Forelimb muscle (tissue), 1 donor: ENCODE results near the gene RPA1. TPM values are rescaled to one million over a fixed set of nuclear protein-coding genes. Genes with fewer than 3 reads are reported as not detected.
"Not testable (repeated sequence)": the region's sequence is repeated elsewhere in the genome, so short reads cannot be mapped to it uniquely, and the experiment has no call there.

Source experiments
- DNase-seq: peaks from one replicate; pipeline ENCODE4 v3.0.0-alpha.2; 2013; ENCODE audit warnings: low read depth
- polyA plus RNA-seq: library from polyadenylated mRNA; unstranded; fragments of 120-200 nt; gene quantifications from one replicate; pipeline ENCODE4 v1.2.1, GENCODE V29; 2013; ENCODE audit not compliant: insufficient read length

RPA1 gene
- polyA plus RNA-seq, 1 donor = 46.4 TPM

DNA sequence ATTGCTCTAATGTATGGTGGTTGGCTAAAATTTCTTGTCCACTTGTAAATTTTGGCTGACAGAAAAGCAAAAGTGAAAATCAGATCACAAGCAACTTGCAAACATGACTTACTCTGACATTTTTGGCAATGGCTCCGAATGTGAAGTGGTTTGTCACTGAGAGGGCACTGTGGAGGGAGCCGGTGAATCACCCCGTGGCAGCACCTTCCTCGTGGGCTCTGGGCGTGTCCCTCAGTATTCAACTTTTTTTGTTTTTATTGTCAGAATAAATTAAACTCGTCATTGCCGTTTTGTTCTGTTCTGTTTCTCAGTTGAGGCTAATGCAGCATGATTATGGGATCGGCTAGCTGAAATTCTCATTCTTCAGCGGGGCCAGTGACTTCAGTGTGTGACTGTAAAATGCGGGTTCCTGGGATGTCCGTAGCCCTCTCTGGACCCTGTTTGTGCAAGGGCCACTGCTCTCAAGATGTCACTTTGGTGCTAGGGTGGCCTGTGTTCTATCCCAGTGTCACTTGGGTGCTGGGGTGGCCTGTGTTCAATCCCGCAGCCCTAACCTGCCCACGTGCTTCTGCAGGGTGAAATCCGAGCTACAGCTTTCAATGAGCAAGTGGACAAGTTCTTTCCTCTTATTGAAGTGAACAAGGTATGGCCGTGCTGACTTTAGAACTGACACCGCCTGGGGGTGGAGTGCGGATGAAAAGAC lies 48.8 kb downstream of the RPA1 start:
- no peak for DNase-seq

GRCh38 chr17:1880851-1881630 lies 51.2 kb downstream of the RPA1 start:
- no peak for DNase-seq

DNA sequence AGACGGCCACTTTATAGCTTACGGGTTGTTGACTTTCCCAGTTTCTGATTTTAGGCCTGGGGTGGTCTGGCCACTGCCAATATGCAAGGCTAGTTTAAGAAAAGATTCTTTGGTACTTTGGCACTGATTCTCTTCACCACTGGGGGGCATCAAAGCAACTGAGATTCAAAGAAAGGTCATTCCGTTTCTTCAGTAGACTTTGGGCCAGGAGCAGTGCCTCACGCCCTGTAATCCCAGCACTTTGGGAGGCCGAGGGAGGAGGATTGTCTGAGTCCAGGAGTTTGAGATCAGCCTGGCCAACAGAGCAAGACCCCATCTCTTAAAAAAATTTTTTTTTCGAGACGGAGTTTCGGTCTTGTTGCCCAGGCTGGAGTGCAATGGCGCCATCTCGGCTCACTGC lies 53.0 kb downstream of the RPA1 start:
- DNase-seq = no peak

DNA sequence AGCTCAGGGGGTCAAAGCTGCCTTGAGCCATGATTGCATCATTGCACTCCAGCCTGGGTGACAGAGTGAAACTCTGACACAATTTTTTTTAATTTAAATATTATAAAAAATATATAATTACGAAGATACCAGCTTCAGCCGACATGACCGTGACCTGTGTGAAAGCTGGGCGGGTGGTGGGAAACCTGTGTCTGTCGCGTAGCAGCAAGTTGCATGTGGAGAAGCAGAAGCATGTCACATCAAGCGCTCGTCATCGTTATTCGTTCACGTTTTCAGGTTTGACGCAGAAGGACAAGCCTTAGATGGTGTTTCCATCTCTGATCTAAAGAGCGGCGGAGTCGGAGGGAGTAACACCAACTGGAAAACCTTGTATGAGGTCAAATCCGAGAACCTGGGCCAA lies 53.7 kb downstream of the RPA1 start:
- DNase-seq = no peak

- no peak for DNase-seq
Observed at GRCh38 chr17:1888741-1889140, 58.9 kb downstream of the RPA1 start.

- no peak for DNase-seq
Observed at GRCh38 chr17:1890758-1891450, 61.1 kb downstream of the RPA1 start.

GRCh38 chr17:1894753-1895339 lies 65.0 kb downstream of the RPA1 start:
- no peak for DNase-seq

GRCh38 chr17:1895479-1895878 lies 65.7 kb downstream of the RPA1 start:
- DNase-seq = not testable (repeated sequence)

DNA sequence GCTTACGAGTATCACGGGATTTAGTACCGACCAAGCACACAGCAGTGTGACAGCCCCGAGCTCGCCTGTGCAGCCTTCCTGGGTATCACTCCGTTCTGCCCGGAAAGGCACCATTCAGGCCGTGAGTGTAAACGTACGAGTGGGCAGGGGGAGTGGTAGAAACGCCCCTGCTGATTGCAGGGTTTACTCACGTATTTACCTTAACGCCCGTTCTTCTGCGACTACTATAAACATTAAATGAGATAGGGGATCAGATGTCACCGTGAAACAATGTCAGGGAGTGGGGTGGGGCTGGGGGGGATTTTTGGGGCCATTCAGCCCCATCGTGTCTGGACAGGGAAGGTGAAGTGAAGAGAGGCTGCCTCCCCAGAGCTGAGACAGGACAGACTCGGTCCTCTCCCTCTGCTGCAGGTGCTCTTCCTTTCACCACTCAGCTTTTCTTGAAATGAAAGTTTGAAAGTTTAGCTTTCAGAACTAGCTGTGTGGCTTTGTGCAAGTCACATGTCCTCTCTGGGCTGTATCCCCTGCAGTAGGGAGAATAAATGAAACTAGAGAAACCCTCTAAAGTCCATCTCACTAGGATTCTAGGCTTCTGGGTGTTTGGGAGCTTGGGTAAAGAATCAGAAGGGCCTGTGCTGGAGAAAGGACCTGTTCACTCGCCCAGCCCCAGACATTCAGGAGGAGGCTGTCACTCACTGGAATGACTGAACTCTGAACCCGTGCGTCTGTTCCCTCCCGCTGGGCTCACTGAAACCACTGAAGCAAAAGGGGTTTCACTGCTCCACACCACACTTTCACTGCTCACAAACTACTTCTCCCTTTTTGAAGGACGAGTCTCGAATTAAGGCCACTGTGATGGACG lies 66.7 kb downstream of the RPA1 start:
- no peak for DNase-seq

DNA sequence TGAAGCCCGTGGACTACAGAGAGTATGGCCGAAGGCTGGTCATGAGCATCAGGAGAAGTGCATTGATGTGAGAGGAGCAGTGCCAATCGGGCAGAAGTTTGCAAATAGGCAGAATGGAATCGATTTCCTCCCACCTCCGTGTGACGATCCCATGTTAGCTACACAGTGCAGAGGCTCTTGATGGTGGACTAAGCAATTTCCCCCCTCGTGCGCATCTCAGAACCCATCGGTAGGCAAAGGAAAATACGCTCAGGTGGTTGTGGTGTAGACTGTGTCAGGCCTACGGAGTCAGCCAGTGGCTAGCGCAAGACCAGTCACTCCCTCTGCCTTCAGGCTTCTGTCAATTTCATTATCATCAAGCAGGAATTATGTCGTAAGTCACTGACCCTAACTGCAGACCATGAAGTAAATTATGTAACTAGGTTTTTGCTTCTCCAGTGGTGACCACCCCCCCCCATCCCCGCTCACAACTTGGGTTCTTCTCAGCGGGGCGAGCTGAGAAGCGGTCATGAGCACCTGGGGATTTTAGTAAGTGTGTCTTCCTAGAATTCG lies 67.4 kb downstream of the RPA1 start:
- no peak for DNase-seq

DNA sequence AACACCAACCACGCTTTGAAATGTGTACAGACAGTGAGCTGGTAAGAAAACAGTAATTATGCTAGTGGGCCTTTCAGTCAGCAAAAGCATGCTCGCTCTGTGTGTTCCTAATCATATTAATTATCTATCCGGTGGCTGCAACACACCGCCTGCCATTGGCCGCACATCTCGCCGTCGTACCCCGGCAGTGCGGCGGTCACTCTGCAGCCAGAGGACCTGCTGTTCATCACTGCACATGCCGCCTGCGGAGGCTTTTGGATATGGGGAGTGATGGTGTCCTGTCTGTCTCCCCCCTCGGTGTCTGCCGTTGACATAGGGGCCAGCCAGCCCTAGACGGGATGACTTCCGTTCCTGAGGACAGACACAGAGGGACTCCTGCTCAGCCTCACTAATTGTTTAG lies 68.5 kb downstream of the RPA1 start:
- DNase-seq = no peak

DNA sequence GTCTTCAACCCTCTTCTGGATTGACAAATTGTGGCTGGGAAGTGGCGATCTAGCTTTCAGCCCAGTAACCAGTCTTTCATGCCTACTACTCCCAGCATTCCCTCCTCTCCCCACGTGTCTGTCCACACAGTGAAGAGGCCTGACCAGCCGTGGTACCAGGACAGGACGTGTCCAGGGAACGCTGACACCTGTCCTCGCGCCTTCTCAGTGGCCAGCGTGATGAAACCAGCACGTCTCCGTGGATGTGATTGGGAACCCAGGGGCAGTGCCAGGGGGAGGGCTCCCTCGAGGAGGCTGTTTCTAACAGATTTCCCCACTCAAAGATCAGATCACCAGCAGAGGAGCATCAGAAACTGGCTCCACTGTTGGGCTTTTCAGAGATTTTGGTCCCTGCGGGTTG lies 69.1 kb downstream of the RPA1 start:
- DNase-seq = no peak

- DNase-seq = no peak
Observed at GRCh38 chr17:1899403-1900000, 69.7 kb downstream of the RPA1 start.

DNA sequence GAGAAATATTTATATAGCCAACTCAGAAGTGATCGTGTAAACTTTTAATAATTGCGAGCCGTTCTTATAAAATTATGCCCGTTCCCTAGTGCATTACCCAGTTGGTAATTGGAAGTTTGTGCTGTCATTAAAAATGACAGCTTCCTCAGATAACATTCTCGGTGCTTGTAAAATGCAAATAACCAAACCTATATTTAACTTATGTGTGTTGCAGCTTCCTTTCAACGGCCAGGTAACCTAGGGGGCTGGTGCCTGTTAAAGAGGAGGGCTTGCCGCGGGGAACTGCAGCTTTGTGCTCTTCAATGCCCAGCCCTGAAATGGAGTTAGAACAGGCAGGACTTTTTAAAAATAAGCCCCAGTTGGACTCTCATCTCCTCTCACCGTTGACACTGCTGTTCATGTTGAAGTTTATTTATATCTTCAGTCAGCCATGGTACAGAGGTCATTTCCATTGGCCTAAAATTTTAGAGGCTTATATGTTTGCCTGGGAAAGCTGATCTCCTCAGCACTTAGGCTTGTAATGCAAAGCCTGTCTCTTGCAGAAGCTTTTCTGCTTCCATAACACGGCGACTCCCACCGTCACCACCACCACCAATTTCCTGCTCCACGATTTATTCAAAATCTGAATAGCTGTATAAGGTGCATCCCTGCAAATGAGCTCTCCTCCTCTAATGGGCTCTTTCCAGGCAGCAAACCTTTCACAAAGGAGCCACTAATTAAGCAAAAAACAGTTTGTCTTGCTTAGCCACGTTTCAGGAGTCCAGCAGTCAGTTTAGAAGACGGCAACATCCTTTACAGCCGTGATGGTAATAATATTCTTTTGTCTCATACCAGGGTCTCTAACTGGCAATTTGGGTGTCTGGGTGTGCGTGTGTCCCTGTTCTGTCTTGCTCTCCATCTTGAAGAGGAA lies 74.7 kb downstream of the RPA1 start:
- DNase-seq = no peak

DNA sequence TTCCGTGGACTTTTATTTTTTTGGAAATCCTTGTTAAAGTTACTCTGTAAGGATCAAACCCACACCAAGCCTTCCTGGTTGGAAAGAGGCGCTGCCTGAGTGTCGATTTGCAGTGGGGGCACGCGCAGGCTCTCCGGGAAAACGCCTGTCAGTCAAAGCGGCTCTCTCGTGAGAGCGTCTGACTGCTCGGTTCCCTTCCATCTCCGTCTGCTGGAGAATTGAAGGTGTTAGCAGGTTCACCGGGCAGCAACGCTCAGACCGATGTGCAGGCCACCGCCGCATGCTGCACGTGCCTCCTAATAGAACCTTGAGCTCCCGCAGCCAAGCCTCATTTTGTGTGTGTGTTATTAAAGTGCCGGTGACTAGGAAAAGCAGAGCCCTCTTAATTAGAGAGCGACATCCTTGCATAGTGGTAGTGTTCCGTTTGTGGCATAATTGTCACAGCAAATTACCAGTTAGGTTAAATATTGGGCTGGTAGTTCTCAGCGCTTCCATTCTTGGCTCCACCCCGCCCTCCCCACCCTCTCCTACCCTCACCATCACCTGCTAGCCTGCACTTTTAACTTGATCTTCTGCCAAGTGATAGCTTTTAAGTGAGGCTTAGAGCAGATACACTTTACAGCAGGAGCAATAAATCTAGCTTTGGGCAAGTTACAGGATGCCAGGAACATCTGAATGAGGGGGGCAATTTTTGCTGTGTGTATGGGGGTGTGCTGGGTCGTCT lies 75.5 kb downstream of the RPA1 start:
- no peak for DNase-seq

DNA sequence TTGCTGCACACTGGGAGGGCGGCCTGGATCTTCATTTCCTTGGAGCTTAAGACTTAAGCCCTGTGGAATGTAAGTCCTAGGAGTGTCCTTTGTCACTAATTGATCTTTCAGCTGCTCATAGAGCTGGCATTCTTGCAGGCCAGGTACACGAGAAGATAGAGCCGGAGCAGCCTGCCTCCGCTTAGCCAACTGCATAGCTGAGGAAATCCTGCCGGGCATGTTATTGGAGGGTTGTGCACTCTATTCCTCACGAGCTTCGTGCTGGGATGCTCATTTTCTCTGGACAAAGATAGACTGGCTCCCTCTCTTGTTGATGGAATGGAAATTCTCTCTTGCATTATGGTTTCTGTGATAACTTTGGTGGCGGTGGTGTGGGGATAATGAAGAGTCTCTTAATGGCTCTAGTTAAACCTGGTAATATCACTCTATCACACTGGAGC lies 76.9 kb downstream of the RPA1 start:
- no peak for DNase-seq

DNA sequence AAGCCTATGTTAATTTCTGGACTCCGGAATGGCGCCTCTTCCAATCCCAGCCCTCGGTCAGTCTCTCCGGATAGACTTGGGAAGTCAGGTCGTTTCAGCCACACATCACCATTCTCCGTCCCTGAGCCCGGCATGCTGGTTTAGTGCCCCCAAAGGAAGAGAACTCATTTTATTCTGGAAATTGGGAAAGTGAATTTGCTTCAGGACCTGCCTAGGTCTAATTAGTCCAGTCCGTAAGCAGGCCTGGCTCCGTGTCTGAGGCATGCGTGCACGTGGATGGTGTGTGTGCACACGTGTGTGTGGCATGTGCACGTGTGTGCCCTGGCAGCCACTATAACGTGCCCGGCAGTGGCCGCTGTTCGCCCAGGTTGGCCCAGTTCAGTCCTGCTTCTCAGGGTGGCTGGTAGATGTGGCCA lies 77.4 kb downstream of the RPA1 start:
- DNase-seq = no peak

DNA sequence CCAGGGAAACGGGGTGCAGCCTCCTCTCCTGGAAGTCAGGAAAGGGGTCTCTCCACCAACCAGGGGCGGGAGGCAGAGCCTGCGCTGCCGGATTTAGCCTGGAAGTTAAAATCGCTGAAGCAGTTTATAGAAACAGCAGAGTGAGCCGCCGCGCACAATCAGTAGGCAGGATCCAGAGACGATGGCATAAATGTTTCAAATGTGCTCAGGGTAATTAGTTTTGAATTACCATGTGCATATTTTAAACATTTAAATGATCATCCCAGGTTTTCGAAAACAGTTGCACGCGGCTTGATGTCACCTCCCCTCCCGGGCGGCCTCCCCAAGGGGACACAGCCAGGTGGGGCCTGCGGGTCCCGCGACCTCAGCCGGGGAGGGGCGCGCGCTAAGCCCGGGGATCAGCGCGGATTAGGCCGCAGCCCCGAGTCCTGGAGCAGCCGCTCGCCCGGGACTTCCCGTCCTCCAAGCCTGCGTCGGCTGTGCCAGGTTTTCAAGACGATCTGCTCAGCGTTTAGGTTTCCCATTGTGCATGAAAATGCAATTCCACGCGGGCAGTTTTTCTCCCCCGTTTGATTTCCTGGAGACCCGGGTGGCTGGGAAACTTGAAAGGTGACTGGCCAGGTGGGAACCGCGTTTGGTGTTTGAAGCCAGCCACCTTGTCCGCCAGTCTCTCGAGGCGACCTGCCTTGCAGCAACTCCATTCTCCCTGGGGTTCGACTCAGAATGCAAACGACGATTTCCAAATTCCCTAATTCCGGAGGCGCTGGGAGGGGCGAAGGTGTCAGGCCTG lies 78.3 kb downstream of the RPA1 start:
- no peak for DNase-seq
